Measurements from ENCODE around the gene PRRT4.

Gene PRRT4

DNA sequence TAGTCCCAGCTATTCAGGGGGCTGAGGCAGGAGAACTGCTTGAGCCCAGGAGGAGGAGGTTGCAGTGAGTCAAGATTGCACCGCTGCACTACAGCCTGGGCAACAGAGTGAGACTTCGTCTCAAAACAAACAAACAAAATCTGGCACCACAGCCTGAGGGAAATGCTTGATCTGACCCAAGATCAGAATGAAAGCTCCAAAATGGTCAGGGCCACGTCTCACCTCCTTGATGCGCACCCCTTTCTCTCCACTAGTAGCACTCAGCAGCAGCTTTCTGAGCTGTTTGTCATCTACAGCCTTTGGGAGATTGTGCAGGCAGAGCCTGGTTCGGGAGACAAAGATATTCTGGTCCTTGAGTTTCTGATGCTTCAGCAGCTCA lies 40.5 kb downstream of the PRRT4 start:
- H3K36me3 ChIP-seq = peaks cover 94% of the 10 kb centered on the region
- DNase-seq = no peak
- TF ChIP-seq, protein P1, sequence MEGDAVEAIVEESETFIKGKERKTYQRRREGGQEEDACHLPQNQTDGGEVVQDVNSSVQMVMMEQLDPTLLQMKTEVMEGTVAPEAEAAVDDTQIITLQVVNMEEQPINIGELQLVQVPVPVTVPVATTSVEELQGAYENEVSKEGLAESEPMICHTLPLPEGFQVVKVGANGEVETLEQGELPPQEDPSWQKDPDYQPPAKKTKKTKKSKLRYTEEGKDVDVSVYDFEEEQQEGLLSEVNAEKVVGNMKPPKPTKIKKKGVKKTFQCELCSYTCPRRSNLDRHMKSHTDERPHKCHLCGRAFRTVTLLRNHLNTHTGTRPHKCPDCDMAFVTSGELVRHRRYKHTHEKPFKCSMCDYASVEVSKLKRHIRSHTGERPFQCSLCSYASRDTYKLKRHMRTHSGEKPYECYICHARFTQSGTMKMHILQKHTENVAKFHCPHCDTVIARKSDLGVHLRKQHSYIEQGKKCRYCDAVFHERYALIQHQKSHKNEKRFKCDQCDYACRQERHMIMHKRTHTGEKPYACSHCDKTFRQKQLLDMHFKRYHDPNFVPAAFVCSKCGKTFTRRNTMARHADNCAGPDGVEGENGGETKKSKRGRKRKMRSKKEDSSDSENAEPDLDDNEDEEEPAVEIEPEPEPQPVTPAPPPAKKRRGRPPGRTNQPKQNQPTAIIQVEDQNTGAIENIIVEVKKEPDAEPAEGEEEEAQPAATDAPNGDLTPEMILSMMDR (IDR thresholded peaks at IDR 0.05; ENCODE audit: low read depth, low read length) = no peak

DNA sequence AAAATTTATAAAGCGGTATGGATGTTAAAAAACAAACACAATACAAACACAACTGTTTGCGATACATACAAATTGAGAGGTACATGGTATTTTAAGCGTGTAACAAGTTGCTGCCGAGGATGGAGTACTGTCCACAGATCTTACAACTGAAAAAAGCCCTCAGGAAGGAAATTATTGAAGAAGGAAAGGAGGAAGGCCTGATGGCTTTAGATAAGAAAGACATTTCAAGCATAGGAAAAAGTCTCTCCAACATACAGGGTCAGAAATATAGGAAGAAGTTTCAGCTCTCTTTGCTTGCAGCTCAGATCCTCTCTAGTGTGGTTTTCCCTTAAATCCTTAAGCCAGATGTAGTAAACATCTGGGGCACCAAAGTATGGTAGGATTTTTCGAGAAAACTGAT lies 42.8 kb downstream of the PRRT4 start:
- Histone ChIP-seq H3K36me3 (peaks cover 90% of the 10 kb centered on the region), H3K27me3 (no peaks in the 10 kb centered on the region), H3K4me1 (no peaks in the 10 kb centered on the region), H3K9me3 (no peaks in the 10 kb centered on the region), H3K4me3 (ENCODE audit: low read depth, low read length) (no peak overlapping the region)
- DNase-seq = no peak
- TF ChIP-seq, protein P1 (IDR thresholded peaks at IDR 0.05; ENCODE audit: low read depth, low read length) = no peak

More for the DNA sequence above, 40.5 kb downstream of the PRRT4 start:
- Histone ChIP-seq H3K4me3 (ENCODE audit: low read depth, low read length) (no peak overlapping the region), H3K27me3 (no peaks in the 10 kb centered on the region), H3K9me3 (no peaks in the 10 kb centered on the region), H3K4me1 (no peaks in the 10 kb centered on the region)

DNA sequence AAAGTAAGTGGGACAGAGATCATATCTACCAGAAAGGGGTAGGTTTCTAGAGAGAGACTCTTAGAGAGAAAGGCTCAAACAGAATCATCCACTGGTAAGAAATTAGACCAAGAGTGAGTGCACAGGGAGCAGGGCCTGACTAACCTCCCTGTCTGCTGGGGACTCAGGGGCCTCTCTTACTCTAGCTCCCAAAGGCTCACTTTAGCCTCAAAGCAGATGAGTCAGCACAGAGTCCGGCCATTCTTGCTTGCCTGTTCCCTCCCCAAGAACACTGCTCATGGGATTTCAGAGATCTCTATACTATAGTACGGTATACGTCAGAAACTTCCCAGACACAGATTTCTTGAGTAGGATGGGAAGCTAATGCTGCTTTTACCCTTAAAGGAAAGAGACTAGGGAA lies 50.5 kb downstream of the PRRT4 start:
- TF ChIP-seq, protein P1 (IDR thresholded peaks at IDR 0.05; ENCODE audit: low read depth, low read length) = no peak
- H3K36me3 ChIP-seq = peaks cover 88% of the 10 kb centered on the region
- no peak for DNase-seq
- no peaks in the 10 kb centered on the region for H3K4me1 ChIP-seq
- no peaks in the 10 kb centered on the region for H3K27me3 ChIP-seq
- no peaks in the 10 kb centered on the region for H3K9me3 ChIP-seq
- no peak overlapping the region for H3K4me3 ChIP-seq (ENCODE audit: low read depth, low read length)

DNA sequence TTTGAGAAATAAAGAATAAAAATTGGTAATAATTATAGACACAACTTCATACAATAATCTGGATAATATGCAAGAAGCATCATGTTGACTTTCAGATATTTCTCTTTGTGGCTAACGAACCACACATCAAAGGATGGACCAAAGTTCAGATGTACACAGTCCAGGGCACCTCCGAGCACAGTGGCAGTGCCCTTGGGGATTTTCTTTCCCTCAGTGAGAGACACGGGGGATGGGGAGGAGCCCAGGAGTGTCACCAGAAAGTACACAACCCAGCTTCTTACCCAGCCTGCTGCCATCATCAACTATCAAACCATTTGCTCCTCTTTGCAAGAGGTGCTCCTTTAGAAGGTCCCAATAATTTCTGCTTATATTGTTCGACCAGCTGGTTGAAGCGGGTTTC lies 51.0 kb downstream of the PRRT4 start:
- no peak for DNase-seq
- no peaks in the 10 kb centered on the region for H3K9me3 ChIP-seq
- peaks cover 88% of the 10 kb centered on the region for H3K36me3 ChIP-seq
- no peak overlapping the region for H3K4me3 ChIP-seq (ENCODE audit: low read depth, low read length)
- TF ChIP-seq, protein P1 (IDR thresholded peaks at IDR 0.05; ENCODE audit: low read depth, low read length) = no peak
- no peaks in the 10 kb centered on the region for H3K27me3 ChIP-seq
- no peaks in the 10 kb centered on the region for H3K4me1 ChIP-seq

DNA sequence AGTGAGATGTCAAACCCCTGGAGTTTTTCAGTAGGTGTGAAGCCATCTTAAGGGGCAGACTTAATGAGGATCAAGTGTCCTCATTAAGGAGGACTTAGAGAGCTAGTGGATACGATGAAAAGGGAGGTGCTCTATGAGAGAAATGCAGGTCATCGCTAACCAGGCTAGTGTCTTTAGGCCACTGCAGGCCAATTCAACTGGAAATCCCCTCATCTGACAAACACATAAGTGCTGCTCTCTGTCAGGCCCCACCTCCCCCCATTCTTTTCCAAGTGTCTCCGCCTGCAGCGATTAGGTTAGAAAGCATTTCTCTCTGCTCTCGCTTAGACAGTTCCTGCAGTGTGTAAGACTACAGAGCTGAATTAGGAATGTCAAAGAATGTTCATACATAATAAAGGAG lies 51.5 kb downstream of the PRRT4 start:
- DNase-seq = no peak
- H3K27me3 ChIP-seq = no peaks in the 10 kb centered on the region
- no peaks in the 10 kb centered on the region for H3K9me3 ChIP-seq
- H3K4me1 ChIP-seq = no peaks in the 10 kb centered on the region
- H3K4me3 ChIP-seq (ENCODE audit: low read depth, low read length) = no peak overlapping the region
- TF ChIP-seq, protein P1 (IDR thresholded peaks at IDR 0.05; ENCODE audit: low read depth, low read length) = no peak
- H3K36me3 ChIP-seq = peaks cover 88% of the 10 kb centered on the region

- Histone ChIP-seq H3K4me1 (no peaks in the 10 kb centered on the region), H3K36me3 (peaks cover 80% of the 10 kb centered on the region), H3K9me3 (no peaks in the 10 kb centered on the region), H3K4me3 (ENCODE audit: low read depth, low read length) (no peak overlapping the region), H3K27me3 (no peaks in the 10 kb centered on the region)
- TF ChIP-seq, protein P1 (IDR thresholded peaks at IDR 0.05; ENCODE audit: low read depth, low read length) = no peak
- DNase-seq = no peak
Observed at GRCh38 chr7:128309124-128309523, 52.4 kb downstream of the PRRT4 start.

Measured in BE2C (cell line).